Measurements from ENCODE around the gene RCOR1. TPM values are rescaled to one million over a fixed set of nuclear protein-coding genes. Genes with fewer than 3 reads are reported as not detected.

The RCOR1 gene
- polyA plus RNA-seq, 3 donors = 32.1 to 39.4 (median 32.3) TPM

Other genes starting within 250 kb of the RCOR1 start
- 10 to 100 TPM; 40.8 to 42.8 (median 41.0) TPM for gene CINP, start 229.8 kb upstream of the RCOR1 start, polyA plus RNA-seq (ENCODE audit: insufficient read length in 3 of 3)
- 10 to 100 TPM; 15.0 to 19.0 (median 16.0) TPM for gene TECPR2, start 229.7 kb upstream of the RCOR1 start, polyA plus RNA-seq (ENCODE audit: insufficient read length in 3 of 3)
- 1 to 10 TPM; 4.8 to 6.0 (median 5.1) TPM for gene ANKRD9, start 82.9 kb upstream of the RCOR1 start, polyA plus RNA-seq (ENCODE audit: insufficient read length in 3 of 3)
- gene TRAF3, start 184.8 kb downstream of the RCOR1 start, polyA plus RNA-seq (ENCODE audit: insufficient read length in 3 of 3) = 10 to 100 TPM; 15.9 to 17.1 (median 16.7) TPM